GM13976 (cell line): ENCODE data around the gene HP1BP3.

Experiments used
- DNase-seq: peaks from one replicate; pipeline ENCODE4 v3.0.0; 2012; ENCODE audit warnings: low spot score
- in situ Hi-C: fragments of 300-500 bp; cut with MboI; formaldehyde crosslinking; loops from one replicate; pipeline ENCODE4 v1.12.0; 2022; ENCODE audit warnings: low sequenced_read_pairs, mixed read lengths, inconsistent platforms; ENCODE audit not compliant: unreplicated experiment
- TF ChIP-seq, protein P1 (sequence below): IDR thresholded peaks from 2 replicates; pipeline ENCODE4 v1.5.1; 2012; ENCODE audit warnings: borderline replicate concordance, mild to moderate bottlenecking; ENCODE audit not compliant: insufficient read depth; ENCODE audit errors: extremely low read depth, missing control alignments, control extremely low read depth

Gene HP1BP3

DNA sequence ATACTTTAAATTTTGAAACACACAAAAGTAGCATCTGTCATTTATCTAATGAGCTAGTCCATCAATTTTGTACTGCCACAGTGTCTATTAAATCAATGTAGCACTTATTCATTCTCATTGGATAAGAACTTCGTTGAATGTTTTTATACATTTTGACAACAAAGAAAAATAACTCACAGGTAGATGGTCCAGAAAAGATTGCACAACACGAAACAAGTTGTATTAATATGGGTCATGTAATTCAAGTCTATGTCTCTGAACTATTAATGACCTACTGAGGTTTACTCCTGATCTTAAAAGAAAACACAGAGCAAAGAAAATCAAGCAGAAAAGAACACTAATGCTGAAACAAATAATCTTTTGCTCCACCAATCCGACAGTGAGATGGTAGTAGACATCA is 15.3 kb downstream of the HP1BP3 start:
- TF ChIP-seq, protein P1, sequence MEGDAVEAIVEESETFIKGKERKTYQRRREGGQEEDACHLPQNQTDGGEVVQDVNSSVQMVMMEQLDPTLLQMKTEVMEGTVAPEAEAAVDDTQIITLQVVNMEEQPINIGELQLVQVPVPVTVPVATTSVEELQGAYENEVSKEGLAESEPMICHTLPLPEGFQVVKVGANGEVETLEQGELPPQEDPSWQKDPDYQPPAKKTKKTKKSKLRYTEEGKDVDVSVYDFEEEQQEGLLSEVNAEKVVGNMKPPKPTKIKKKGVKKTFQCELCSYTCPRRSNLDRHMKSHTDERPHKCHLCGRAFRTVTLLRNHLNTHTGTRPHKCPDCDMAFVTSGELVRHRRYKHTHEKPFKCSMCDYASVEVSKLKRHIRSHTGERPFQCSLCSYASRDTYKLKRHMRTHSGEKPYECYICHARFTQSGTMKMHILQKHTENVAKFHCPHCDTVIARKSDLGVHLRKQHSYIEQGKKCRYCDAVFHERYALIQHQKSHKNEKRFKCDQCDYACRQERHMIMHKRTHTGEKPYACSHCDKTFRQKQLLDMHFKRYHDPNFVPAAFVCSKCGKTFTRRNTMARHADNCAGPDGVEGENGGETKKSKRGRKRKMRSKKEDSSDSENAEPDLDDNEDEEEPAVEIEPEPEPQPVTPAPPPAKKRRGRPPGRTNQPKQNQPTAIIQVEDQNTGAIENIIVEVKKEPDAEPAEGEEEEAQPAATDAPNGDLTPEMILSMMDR: no peak
- in situ Hi-C loops: no loop called here
- DNase-seq: no peak

DNA sequence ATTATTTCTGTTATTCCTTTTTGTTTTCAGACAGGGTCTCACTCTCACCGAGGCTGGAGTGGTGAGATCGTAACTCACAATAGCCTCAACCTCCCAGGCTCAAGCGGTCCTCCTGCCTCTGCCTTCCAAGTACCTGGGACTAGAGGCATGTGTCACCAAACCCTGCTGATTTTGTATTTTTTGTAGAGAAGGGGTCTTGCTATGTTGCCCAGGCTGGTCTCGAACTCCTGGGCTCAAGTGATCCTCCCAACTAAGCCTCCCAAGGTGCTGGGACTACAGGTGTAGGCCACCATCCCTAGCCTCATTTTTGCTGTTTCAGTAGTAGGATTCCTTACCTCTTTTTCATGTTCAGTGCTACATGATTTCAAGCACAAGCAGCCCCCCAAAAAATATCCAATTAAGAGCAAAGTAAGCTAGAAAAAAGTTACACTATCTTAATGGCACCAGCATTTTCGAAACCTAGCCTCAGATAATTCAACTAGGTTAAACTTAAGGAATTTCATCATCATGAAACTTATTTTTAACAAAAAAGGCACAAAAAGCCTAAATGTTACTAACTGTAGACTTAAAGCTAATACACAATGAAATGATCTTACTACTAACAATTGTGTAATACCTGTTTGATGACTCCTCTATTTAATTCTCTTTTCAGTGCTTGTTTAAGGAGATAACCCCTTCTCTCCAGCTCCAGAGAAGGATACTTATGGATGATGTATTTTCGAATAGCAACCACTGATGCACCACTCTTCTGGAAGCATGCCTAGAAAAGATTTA is 16.6 kb downstream of the HP1BP3 start:
- TF ChIP-seq, protein P1: no peak
- no peak for DNase-seq
- in situ Hi-C loops: no loop called here

DNA sequence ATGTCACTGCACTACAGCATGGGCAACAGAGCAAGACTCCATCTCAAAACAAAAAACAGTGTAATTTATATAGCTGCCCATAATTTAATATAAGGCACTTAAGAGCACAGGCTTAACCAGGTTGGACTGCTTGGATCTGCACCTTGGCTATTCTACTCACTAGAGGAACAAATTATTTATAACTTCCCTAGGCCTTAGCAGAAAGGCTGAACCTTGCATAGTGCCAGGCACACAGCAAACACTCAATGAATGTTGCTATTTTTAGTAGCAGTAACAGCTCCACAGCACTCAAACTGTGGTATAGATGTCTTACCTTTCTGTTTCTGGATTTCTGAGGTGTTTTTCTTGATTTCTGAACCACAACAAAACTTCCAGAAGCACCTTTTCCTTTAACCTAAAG is 19.8 kb downstream of the HP1BP3 start:
- TF ChIP-seq, protein P1: no peak
- DNase-seq: no peak
- in situ Hi-C loops: no loop called here

DNA sequence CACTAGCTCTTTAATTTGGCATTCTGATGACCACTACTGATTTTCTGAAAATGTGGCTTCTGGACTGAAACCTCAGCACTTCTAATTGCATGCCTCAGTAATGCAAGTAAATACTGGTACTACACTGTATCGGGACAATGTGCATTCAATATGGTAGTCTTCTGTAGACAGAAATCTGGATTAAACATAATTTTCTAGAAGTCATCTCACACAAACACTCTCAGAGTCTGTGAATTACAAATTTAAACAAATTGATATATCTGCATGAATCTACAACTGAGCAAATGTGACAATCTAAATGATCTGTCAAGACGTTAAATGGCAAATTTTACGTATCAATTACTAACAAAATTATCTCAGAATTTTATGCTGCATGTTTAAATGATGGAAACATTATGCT is 23.7 kb downstream of the HP1BP3 start:
- DNase-seq: no peak
- TF ChIP-seq, protein P1: no peak
- in situ Hi-C loops: no loop called here

DNA sequence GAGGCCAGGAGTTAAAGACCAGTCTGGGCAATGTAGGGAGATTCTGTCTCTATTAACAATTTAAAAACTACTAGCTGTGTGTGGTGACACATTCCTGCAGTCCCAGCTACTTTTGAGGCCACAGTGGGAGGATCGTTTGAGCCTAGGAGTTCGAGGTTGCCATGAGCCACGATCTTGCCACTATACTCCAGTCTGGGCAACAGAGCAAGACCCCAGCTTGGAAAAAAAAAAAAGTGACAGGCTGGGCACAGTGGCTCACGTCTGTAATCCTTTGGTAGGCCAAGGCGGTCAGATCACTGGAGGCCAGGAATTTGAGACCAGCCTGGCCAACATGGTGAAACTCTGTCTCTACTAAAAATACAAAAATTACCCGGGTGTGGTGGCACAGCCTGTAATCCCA is 26.8 kb downstream of the HP1BP3 start:
- in situ Hi-C loops: no loop called here
- TF ChIP-seq, protein P1: no peak
- DNase-seq: no peak

DNA sequence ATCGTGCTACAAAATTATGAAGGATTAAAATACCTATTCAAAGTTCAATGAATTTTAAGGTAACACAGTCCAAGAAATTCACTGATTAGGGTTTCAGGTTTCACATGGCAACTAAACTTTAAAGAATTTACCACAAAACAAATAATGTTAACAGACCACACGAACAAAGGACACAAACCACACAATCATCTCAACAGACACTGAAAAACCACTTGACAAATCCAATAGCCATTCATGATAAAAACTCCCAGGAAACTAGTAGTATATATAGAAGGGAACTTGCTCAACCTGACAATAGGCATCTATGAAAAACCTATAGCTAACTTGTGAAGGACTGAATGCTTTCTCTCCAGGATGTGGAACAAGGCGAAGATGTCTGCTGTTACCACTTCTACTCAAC is 33.5 kb downstream of the HP1BP3 start:
- in situ Hi-C loops: no loop called here
- no peak for DNase-seq
- TF ChIP-seq, protein P1: no peak

DNA sequence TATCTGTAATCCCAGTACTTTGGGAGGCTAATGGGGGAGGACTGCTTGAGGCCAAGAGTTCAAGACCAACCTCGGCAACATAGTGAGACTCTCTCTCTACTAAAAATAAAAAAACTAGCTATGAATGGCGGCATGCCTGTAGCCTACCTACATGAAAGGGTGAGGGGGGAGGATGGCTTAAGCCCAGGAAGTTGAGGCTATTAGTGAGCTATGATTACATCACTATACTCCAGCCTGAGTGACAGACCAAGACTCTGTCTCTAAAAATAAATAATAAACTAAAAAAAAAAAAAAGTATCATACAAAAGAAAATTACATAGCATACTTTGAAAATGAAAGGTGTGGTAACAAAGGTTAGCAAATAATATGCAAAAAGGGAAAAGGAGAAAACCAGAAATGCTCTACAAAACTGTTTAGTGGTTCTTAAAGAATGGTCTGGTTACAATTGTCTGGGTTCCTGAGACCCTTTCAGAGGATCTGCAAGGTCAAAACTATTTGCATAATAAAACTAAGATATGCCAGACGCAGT is 35.6 kb downstream of the HP1BP3 start:
- no peak for DNase-seq
- TF ChIP-seq, protein P1: no peak
- in situ Hi-C loops: no loop called here
